Measurements from ENCODE around the gene HAVCR1. TPM values are rescaled to one million over a fixed set of nuclear protein-coding genes. Genes with fewer than 3 reads are reported as not detected.
"Not testable (repeated sequence)": the region's sequence is repeated elsewhere in the genome, so short reads cannot be mapped to it uniquely, and the experiment has no call there.

HAVCR1 gene
- total RNA-seq, 4 donors from 2014 or later: not detected

- no peak overlapping the region for H3K4me3 ChIP-seq
- no peak overlapping the region for H3K27ac ChIP-seq
- TF ChIP-seq POLR2A (IDR thresholded peaks at IDR 0.05) (no peak), CTCF (IDR thresholded peaks at IDR 0.05) (no peak)
- H3K36me3 ChIP-seq: no peaks in the 10 kb centered on the region
- no peaks in the 10 kb centered on the region for H3K4me1 ChIP-seq
- no peak for DNase-seq
- H3K9me3 ChIP-seq: no peaks in the 10 kb centered on the region
- no peaks in the 10 kb centered on the region for H3K27me3 ChIP-seq
Measured at GRCh38 chr5:157022024-157022423, 36.9 kb downstream of the HAVCR1 start.

- Histone ChIP-seq H3K36me3 (no peaks in the 10 kb centered on the region), H3K27me3 (no peaks in the 10 kb centered on the region), H3K9me3 (no peaks in the 10 kb centered on the region), H3K27ac (no peak overlapping the region), H3K4me3 (no peak overlapping the region), H3K4me1 (no peaks in the 10 kb centered on the region)
- no peak for DNase-seq
- TF ChIP-seq CTCF (IDR thresholded peaks at IDR 0.05): no peak
- no peak for TF ChIP-seq POLR2A (IDR thresholded peaks at IDR 0.05)
Measured at GRCh38 chr5:157020511-157021222, 38.2 kb downstream of the HAVCR1 start.

- no peak overlapping the region for H3K27ac ChIP-seq
- no peaks in the 10 kb centered on the region for H3K9me3 ChIP-seq
- H3K27me3 ChIP-seq: no peaks in the 10 kb centered on the region
- no peaks in the 10 kb centered on the region for H3K36me3 ChIP-seq
- no peak overlapping the region for H3K4me3 ChIP-seq
- no peaks in the 10 kb centered on the region for H3K4me1 ChIP-seq
- no peak for DNase-seq
- TF ChIP-seq POLR2A (IDR thresholded peaks at IDR 0.05) (no peak), CTCF (IDR thresholded peaks at IDR 0.05) (no peak)
Measured at GRCh38 chr5:157020002-157020401, 38.9 kb downstream of the HAVCR1 start.

GRCh38 chr5:157014143-157014542, 44.8 kb downstream of the HAVCR1 start:
- H3K4me3 ChIP-seq: not testable (repeated sequence)

GRCh38 chr5:157006262-157006661, 52.7 kb downstream of the HAVCR1 start:
- H3K27ac ChIP-seq: no peak overlapping the region
- H3K27me3 ChIP-seq: no peaks in the 10 kb centered on the region
- no peak for DNase-seq
- TF ChIP-seq CTCF (IDR thresholded peaks at IDR 0.05): no peak
- no peak for TF ChIP-seq POLR2A (IDR thresholded peaks at IDR 0.05)
- H3K9me3 ChIP-seq: no peaks in the 10 kb centered on the region
- no peaks in the 10 kb centered on the region for H3K4me1 ChIP-seq
- no peak overlapping the region for H3K4me3 ChIP-seq
- no peaks in the 10 kb centered on the region for H3K36me3 ChIP-seq

More at GRCh38 chr5:157014143-157014542, 44.8 kb downstream of the HAVCR1 start:
- H3K27me3 ChIP-seq, H3K36me3 ChIP-seq, H3K4me1 ChIP-seq, H3K27ac ChIP-seq, DNase-seq, H3K9me3 ChIP-seq: not testable (repeated sequence)

GRCh38 chr5:157004893-157005551, 53.9 kb downstream of the HAVCR1 start:
- H3K4me1 ChIP-seq: no peaks in the 10 kb centered on the region
- H3K9me3 ChIP-seq: no peaks in the 10 kb centered on the region
- H3K27ac ChIP-seq: no peak overlapping the region
- H3K27me3 ChIP-seq: no peaks in the 10 kb centered on the region
- no peaks in the 10 kb centered on the region for H3K36me3 ChIP-seq
- DNase-seq: no peak
- TF ChIP-seq POLR2A (IDR thresholded peaks at IDR 0.05) (no peak), CTCF (IDR thresholded peaks at IDR 0.05) (no peak)
- H3K4me3 ChIP-seq: no peak overlapping the region
